PC-3 (cell line): ENCODE data around the gene B3GNT2. TPM values are rescaled to one million over a fixed set of nuclear protein-coding genes. Genes with fewer than 3 reads are reported as not detected.
"Not testable (repeated sequence)": the region's sequence is repeated elsewhere in the genome, so short reads cannot be mapped to it uniquely, and the experiment has no call there.

Experiments used
- ATAC-seq: fragments of 200-7000 bp; cut with Tn5 transposase; 2 replicates; pipeline ENCODE4 v1.9.1; 2020; ENCODE audit warnings: mild to moderate bottlenecking, moderate library complexity
- BruUV-seq: library from RNA; stranded (reverse); fragments of 400-500 nt; replicated peaks from 2 replicates; lab custom pipeline; 2021; lab: Mats Ljungman, UMichigan
- CTCF ChIA-PET: fragments of 300-600 bp; sonication (Branson Sonifier 250); formaldehyde crosslinking; loops from one replicate; lab custom pipeline; 2022; ENCODE audit warnings: antibody characterized with exemption; lab: Charles Lee
- POLR2A ChIA-PET: fragments of 300-600 bp; sonication (Branson Sonifier 250); formaldehyde crosslinking; loops from one replicate; lab custom pipeline; 2022; ENCODE audit warnings: antibody characterized with exemption; ENCODE audit not compliant: unreplicated experiment; lab: Charles Lee
- DNase-seq: peaks from one replicate; pipeline ENCODE4 v3.0.0-alpha.2; 2015
- H2AFZ ChIP-seq: fragments of 300-600 bp; sonication (generic); 2 replicates; pipeline ENCODE4 v1.6.0; 2016; ENCODE audit warnings: antibody characterized with exemption, low read length
- H3F3A ChIP-seq: fragments of 300-600 bp; sonication (generic); one replicate; pipeline ENCODE4 v1.6.0; 2017; ENCODE audit warnings: antibody characterized with exemption, low read length, control low read depth, mild to moderate bottlenecking; ENCODE audit not compliant: unreplicated experiment
- H3K27ac ChIP-seq: fragments of 300-600 bp; sonication (generic); 2 replicates; pipeline ENCODE4 v1.5.1; 2016; ENCODE audit warnings: mild to moderate bottlenecking, low read length
- H3K27me3 ChIP-seq: fragments of 300-600 bp; sonication (generic); 2 replicates; pipeline ENCODE4 v1.6.1; 2016; ENCODE audit warnings: low read length, mixed read lengths
- H3K36me3 ChIP-seq: fragments of 300-600 bp; sonication (generic); 2 replicates; pipeline ENCODE4 v1.6.1; 2016; ENCODE audit warnings: low read depth, mixed run types, low read length, mixed read lengths
- H3K4me1 ChIP-seq: fragments of 300-600 bp; sonication (generic); 2 replicates; pipeline ENCODE4 v1.5.1; 2016; ENCODE audit warnings: low read length; ENCODE audit not compliant: insufficient read depth
- H3K4me2 ChIP-seq: fragments of 300-600 bp; sonication (generic); 2 replicates; pipeline ENCODE4 v1.6.0; 2016; ENCODE audit warnings: low read length
- H3K4me3 ChIP-seq: fragments of 300-600 bp; sonication (generic); 2 replicates; pipeline ENCODE4 v1.5.1; 2016; ENCODE audit warnings: mild to moderate bottlenecking, low read length, mixed read lengths
- H3K79me2 ChIP-seq: fragments of 300-600 bp; sonication (generic); 2 replicates; pipeline ENCODE4 v1.6.1; 2017; ENCODE audit warnings: low read length, mixed read lengths
- H3K9ac ChIP-seq: fragments of 300-600 bp; sonication (generic); 2 replicates; pipeline ENCODE4 v1.6.0; 2016; ENCODE audit warnings: mild to moderate bottlenecking, low read length
- H3K9me2 ChIP-seq: fragments of 300-600 bp; sonication (generic); replicated peaks from 2 replicates; pipeline ENCODE4 v1.6.1; 2016; ENCODE audit warnings: mixed run types, low read length, mixed read lengths
- H3K9me3 ChIP-seq: fragments of 300-600 bp; sonication (generic); 2 replicates; pipeline ENCODE4 v1.6.1; 2016; ENCODE audit warnings: low read length, mixed read lengths
- H4K20me1 ChIP-seq: fragments of 300-600 bp; sonication (generic); 2 replicates; pipeline ENCODE4 v1.6.1; 2016; ENCODE audit warnings: low read length, mixed read lengths
- EZH2 ChIP-seq: fragments of 300-600 bp; sonication (generic); IDR thresholded peaks from one replicate; pipeline ENCODE4 v1.6.1; 2017; ENCODE audit warnings: antibody characterized with exemption, mild to moderate bottlenecking, low read length; ENCODE audit not compliant: unreplicated experiment
- EZH2phosphoT487 ChIP-seq: fragments of 300-600 bp; sonication (generic); IDR thresholded peaks from 2 replicates; pipeline ENCODE4 v1.6.1; 2018; ENCODE audit warnings: mild to moderate bottlenecking, antibody characterized with exemption, low read length, borderline replicate concordance
- intact Hi-C: fragments of 100-400 bp; cut with micrococcal nuclease; formaldehyde crosslinking; loops from 2 replicates; pipeline ENCODE4 v1.9.0; 2023
- total RNA-seq: library from RNA; depleted of rRNA; stranded (reverse); fragments of >200 nt; gene quantifications from 2 replicates; pipeline ENCODE4 v1.2.3, GENCODE V29; 2014
- TF ChIP-seq, protein P1 (sequence below): fragments of 300-600 bp; sonication (generic); conservative IDR thresholded peaks from 2 replicates; pipeline ENCODE4 v1.5.1; 2017; ENCODE audit warnings: antibody characterized with exemption, low read depth, mild to moderate bottlenecking, low read length

B3GNT2 gene
- total RNA-seq, 1 experiment from 2014 or later = 18.0 TPM

DNA sequence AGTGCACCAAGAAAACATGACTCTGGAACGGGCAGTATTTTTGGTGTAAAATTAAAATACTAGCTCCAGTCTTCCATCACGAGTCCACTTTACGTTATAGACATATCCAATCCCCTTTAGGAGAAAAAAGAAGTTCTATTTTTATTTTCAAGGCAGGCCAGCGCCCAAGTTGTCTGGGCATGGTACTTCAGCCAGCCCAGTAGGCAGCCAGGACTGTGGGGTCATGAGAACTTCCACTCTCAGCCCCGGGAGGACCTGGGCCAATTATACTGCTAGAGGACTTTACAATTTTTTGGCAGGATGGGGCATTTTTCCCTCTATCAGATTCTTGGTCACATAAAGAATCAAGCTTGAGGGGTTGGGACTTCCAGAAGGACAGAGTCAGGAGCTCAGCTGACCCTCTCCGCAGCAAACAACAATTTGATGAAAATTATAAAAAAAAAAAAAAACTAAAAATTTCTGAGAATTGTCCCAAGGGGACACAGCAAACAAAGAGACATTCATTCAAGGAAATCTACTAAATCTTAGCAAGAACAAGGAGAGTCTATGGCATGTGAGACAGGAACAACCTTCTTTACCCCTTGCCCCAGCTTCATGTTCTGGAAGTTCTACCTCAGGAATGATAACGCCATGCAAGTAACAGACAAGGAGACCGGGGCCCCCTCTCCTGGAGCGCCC lies 37.3 kb upstream of the B3GNT2 start:
- H3K4me1 ChIP-seq = no peaks in the 10 kb centered on the region
- ATAC-seq (no peak), DNase-seq (no peak)
- H3K9ac ChIP-seq = no peak overlapping the region
- H3K4me2 ChIP-seq = no peak overlapping the region
- H3F3A ChIP-seq = no peaks in the 10 kb centered on the region
- no peaks in the 10 kb centered on the region for H3K9me2 ChIP-seq
- H3K36me3 ChIP-seq = no peaks in the 10 kb centered on the region
- POLR2A ChIA-PET = no interaction called here
- no peaks in the 10 kb centered on the region for H3K9me3 ChIP-seq
- no peaks in the 10 kb centered on the region for H3K79me2 ChIP-seq
- intact Hi-C loops = no loop called here
- TF ChIP-seq EZH2 = no peak
- no peak for TF ChIP-seq EZH2phosphoT487
- TF ChIP-seq, protein P1, sequence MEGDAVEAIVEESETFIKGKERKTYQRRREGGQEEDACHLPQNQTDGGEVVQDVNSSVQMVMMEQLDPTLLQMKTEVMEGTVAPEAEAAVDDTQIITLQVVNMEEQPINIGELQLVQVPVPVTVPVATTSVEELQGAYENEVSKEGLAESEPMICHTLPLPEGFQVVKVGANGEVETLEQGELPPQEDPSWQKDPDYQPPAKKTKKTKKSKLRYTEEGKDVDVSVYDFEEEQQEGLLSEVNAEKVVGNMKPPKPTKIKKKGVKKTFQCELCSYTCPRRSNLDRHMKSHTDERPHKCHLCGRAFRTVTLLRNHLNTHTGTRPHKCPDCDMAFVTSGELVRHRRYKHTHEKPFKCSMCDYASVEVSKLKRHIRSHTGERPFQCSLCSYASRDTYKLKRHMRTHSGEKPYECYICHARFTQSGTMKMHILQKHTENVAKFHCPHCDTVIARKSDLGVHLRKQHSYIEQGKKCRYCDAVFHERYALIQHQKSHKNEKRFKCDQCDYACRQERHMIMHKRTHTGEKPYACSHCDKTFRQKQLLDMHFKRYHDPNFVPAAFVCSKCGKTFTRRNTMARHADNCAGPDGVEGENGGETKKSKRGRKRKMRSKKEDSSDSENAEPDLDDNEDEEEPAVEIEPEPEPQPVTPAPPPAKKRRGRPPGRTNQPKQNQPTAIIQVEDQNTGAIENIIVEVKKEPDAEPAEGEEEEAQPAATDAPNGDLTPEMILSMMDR = no peak
- no peaks in the 10 kb centered on the region for H4K20me1 ChIP-seq
- no peak overlapping the region for H3K4me3 ChIP-seq
- H3K27me3 ChIP-seq = no peaks in the 10 kb centered on the region
- no TSS peak for BruUV-seq
- no peak overlapping the region for H2AFZ ChIP-seq
- H3K27ac ChIP-seq = no peak overlapping the region
- CTCF ChIA-PET = no interaction called here

DNA sequence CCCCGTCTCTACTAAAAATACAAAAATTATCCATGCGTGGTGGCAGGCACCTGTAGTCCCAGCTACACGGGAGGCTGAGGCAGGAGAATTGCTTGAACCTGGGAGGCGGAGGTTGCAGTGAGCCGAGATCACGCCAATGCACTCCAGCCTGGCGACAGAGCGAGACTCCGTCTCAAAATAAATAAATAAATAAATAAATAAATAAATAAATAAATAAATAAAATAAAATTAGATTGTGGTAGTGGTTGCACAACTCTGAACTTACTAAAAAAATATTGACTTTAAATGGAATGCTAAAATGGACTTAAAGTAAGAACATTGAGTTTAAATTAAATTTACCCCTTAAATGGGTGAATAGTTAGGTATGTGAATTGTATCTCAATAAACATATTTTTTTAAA lies 35.2 kb upstream of the B3GNT2 start:
- BruUV-seq, CTCF ChIA-PET, H3K9me2 ChIP-seq, H3K4me3 ChIP-seq, H3K36me3 ChIP-seq, H4K20me1 ChIP-seq, H3K27me3 ChIP-seq, H3K79me2 ChIP-seq, H3K9ac ChIP-seq, POLR2A ChIA-PET, ATAC-seq, H3K4me2 ChIP-seq, H3F3A ChIP-seq, H3K27ac ChIP-seq, intact Hi-C loops, DNase-seq, H3K9me3 ChIP-seq, H3K4me1 ChIP-seq, H2AFZ ChIP-seq: not testable (repeated sequence)

DNA sequence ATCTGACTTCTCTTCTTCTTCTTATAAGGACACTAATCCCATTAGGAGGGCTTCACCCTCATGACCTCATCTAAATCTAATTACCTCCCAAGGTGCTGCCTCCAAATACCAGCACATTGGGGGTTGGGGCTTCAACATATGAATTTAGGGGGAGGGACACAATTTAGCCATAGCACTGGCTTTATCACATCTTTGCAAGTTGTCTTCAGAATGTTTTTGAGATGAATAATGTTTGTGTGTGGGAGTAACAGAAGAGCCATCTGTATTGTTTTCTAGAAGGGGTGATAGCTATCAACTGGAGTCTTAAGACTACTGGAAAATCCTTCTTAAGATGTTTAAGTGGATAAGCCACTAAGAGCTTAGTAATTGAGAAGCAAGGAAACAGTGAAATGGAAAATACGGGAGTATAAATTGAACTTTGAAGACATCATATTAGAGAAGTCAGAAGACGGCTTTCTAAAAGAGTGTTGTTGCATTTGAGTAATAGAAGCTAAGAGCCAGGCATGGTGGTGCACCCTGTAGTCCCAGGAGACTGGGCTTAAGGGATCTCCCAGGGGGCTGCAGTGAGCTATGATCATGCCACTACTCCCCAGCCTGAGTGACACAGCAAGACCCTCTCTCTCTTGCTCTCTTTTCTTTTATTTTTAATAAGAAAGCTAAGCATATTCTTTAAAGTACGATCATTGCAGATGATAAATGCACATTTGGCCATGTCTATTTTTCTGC lies 32.6 kb upstream of the B3GNT2 start:
- Histone ChIP-seq H3K4me1 (no peaks in the 10 kb centered on the region), H4K20me1 (no peaks in the 10 kb centered on the region), H3K4me3 (no peak overlapping the region), H3F3A (no peaks in the 10 kb centered on the region), H3K36me3 (no peaks in the 10 kb centered on the region), H2AFZ (no peak overlapping the region), H3K27me3 (no peaks in the 10 kb centered on the region), H3K27ac (no peak overlapping the region), H3K9me3 (no peaks in the 10 kb centered on the region), H3K4me2 (no peak overlapping the region), H3K9me2 (no peaks in the 10 kb centered on the region), H3K9ac (no peak overlapping the region), H3K79me2 (no peaks in the 10 kb centered on the region)
- no TSS peak for BruUV-seq
- POLR2A ChIA-PET = interaction anchor here (0.6 kb wide), 1 partner anchor 14 kb away, joined by 4 read pairs; no protein-coding TSS in a partner anchor
- intact Hi-C loops = no loop called here
- no peak for TF ChIP-seq EZH2phosphoT487
- TF ChIP-seq EZH2 = no peak
- TF ChIP-seq, protein P1 = no peak
- no peak for DNase-seq
- CTCF ChIA-PET = no interaction called here
- ATAC-seq = no peak
